ENCODE measurements around the gene PPP2R1B.

PPP2R1B gene

GRCh38 chr11:111766834-111767142 lies 599 bp upstream of the PPP2R1B start:
- TF ChIP-seq CTCF (IDR thresholded peaks at IDR 0.05; ENCODE audit: borderline replicate concordance, control extremely low read depth, extremely low read depth, insufficient read depth, missing control alignments) = no peak
- no peak for DNase-seq (ENCODE audit: low spot score)
- in situ Hi-C loops (cut with MboI; ENCODE audit: low sequenced_read_pairs, unreplicated experiment) = loop anchor here (10.0 kb wide), 1 partner anchor 162 kb away; the partner anchor contains the start of gene SIK2

- no peak for TF ChIP-seq CTCF (IDR thresholded peaks at IDR 0.05; ENCODE audit: borderline replicate concordance, control extremely low read depth, extremely low read depth, insufficient read depth, missing control alignments)
- in situ Hi-C loops (cut with MboI; ENCODE audit: low sequenced_read_pairs, unreplicated experiment) = loop anchor here (10.0 kb wide), 1 partner anchor 161 kb away; the partner anchor contains the start of gene SIK2
- DNase-seq (ENCODE audit: low spot score) = no peak
Measured at GRCh38 chr11:111765320-111765983, 737 bp downstream of the PPP2R1B start.

- in situ Hi-C loops (cut with MboI; ENCODE audit: low sequenced_read_pairs, unreplicated experiment) = loop anchor here (10.0 kb wide), 1 partner anchor 160 kb away; the partner anchor contains the start of gene SIK2
- no peak for DNase-seq (ENCODE audit: low spot score)
- TF ChIP-seq CTCF (IDR thresholded peaks at IDR 0.05; ENCODE audit: borderline replicate concordance, control extremely low read depth, extremely low read depth, insufficient read depth, missing control alignments) = no peak
Measured at GRCh38 chr11:111764621-111765020, 1.6 kb downstream of the PPP2R1B start.

GRCh38 chr11:111762981-111763643 lies 3.1 kb downstream of the PPP2R1B start:
- in situ Hi-C loops (cut with MboI; ENCODE audit: low sequenced_read_pairs, unreplicated experiment) = loop anchor here (10.0 kb wide), 1 partner anchor 158 kb away; the partner anchor contains the start of gene SIK2
- DNase-seq (ENCODE audit: low spot score) = no peak
- TF ChIP-seq CTCF (IDR thresholded peaks at IDR 0.05; ENCODE audit: borderline replicate concordance, control extremely low read depth, extremely low read depth, insufficient read depth, missing control alignments) = no peak

- no peak for TF ChIP-seq CTCF (IDR thresholded peaks at IDR 0.05; ENCODE audit: borderline replicate concordance, control extremely low read depth, extremely low read depth, insufficient read depth, missing control alignments)
- DNase-seq (ENCODE audit: low spot score) = no peak
- in situ Hi-C loops (cut with MboI; ENCODE audit: low sequenced_read_pairs, unreplicated experiment) = loop anchor here (10.0 kb wide), 1 partner anchor 158 kb away; the partner anchor contains the start of gene SIK2
Measured at GRCh38 chr11:111762526-111762925, 3.7 kb downstream of the PPP2R1B start.

GRCh38 chr11:111761036-111761435 lies 5.2 kb downstream of the PPP2R1B start:
- in situ Hi-C loops (cut with MboI; ENCODE audit: low sequenced_read_pairs, unreplicated experiment) = loop anchor here (10.0 kb wide), 1 partner anchor 156 kb away; the partner anchor contains the start of gene SIK2
- DNase-seq (ENCODE audit: low spot score) = no peak
- TF ChIP-seq CTCF (IDR thresholded peaks at IDR 0.05; ENCODE audit: borderline replicate concordance, control extremely low read depth, extremely low read depth, insufficient read depth, missing control alignments) = no peak
